Motor neuron (in vitro differentiated cells): ENCODE measurements around the gene SRRM4. TPM values are rescaled to one million over a fixed set of nuclear protein-coding genes. Genes with fewer than 3 reads are reported as not detected.

Experiments used
- ATAC-seq, 8 experiments: fragments of 200-7000 bp; cut with Tn5 transposase; replicated peaks in 6 of 8; 2 replicates each; pipeline ENCODE4 v1.8.0; 2021; ENCODE audit warnings: mild to moderate bottlenecking in 8 of 8, moderate library complexity in 8 of 8
- H3K27ac ChIP-seq, 2 donors: fragments of 250-450 bp; sonication (Bioruptor Pico); 2 replicates each; pipeline ENCODE4 v1.9.0; 2021; ENCODE audit warnings: antibody characterized with exemption in 2 of 2, mild to moderate bottlenecking in 2 of 2, moderate library complexity in 1 of 2
- H3K4me1 ChIP-seq, 2 donors: fragments of 250-450 bp; sonication (Bioruptor Pico); replicated peaks in 1 of 2; 2 replicates each; pipeline ENCODE4 v1.6.1; 2021; ENCODE audit warnings: antibody characterized with exemption in 2 of 2, mild to moderate bottlenecking in 2 of 2, moderate library complexity in 1 of 2
- H3K4me3 ChIP-seq, 5 donors: fragments of 250-450 bp; sonication (Bioruptor Pico); 2 replicates each; pipeline ENCODE4 v1.9.0; 2021; ENCODE audit warnings: antibody characterized with exemption in 5 of 5, mild to moderate bottlenecking in 5 of 5, moderate library complexity in 4 of 5
- WGBS, 10 experiments: fragments of 450-650 bp; shearing (Covaris generic); methylation state at CpG; one replicate each; pipeline ENCODE4 v1.0.0; 2022; 5-methylcytosine and 5-hydroxymethylcytosine counted together
- in situ Hi-C, 9 experiments: fragments of 400-800 bp; cut with MboI; loops; one replicate each; pipeline ENCODE4 v1.15.0; 2021; ENCODE audit warnings: low sequenced_read_pairs in 9 of 9, low pct_unique_long_range_greater_than_20kb in 2 of 9; ENCODE audit not compliant: unreplicated experiment in 9 of 9
- total RNA-seq, 8 experiments: library from RNA; unstranded; fragments of 300-600 nt; gene quantifications; 2 replicates each; pipeline versions ENCODE4 v1.2.3 to v1.2.4, GENCODE V29; 2022

SRRM4 gene
- total RNA-seq, 8 experiments from 2014 or later, result 0.04 to 20.9 (median 8.1) TPM

DNA sequence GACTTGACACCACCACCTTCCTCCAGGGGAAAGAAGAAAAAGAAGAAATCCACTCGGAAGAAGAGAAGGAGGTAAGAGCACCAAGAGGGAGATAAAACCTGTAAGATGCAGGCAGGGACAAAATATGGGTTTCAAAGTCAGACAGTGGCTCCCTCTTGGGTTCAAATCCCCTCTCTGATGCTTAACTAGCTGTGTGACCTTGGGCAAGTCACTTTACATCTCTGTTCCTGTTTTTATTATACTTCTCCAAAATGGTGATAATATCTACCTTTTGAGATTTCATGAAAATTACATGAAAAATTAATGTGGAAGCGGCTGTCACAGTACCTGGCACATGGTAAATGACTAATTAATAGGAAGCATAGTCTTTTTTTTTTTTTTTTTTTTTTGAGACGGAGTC is 133.0 kb downstream of the SRRM4 start:
- ATAC-seq, result no peak
- Histone ChIP-seq H3K4me1 (no peaks in the 10 kb centered on the region), H3K4me3 (no peak overlapping the region), H3K27ac (no peak overlapping the region)
- 48 to 100% (median 86%) methylated on average over 1 to 3 of the region's 3 CpGs; no CpG with 5 or more reads in 1 of the 10 experiments for WGBS, 10 experiments
- in situ Hi-C loops, result loop anchor here in 4 of 9 experiments (10.0 to 25.0 kb wide), 2 partner anchors 298 to 301 kb away; no protein-coding TSS in a partner anchor

DNA sequence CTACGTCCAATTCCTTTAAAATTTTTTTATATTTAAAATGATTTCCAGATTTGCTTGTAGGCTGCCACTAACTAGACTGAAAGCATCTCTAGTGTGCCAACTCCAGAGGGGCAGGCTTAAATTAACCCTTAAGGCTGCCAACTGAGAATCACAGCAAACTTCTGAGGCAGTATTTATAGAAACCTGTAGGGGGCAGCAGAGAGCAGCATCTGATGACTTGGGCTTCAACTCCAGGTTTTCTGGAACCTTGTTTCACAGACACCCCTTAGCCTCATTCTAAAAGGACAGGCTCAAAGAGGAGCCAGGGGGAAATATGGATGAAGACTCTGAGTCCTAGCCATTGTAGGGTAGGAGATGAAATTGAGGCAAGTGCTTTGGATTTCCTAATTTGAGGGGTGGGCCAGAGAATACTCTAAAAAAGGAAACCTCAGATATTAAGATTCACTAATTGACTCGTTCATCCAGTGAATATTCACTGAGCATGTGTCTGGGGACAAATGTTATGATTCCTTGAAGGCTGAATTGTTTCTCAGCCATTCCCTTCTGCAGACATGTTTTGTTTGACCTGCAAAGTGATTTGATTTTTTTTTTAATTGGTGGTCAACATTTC is 134.1 kb downstream of the SRRM4 start:
- Histone ChIP-seq H3K4me1 (no peaks in the 10 kb centered on the region), H3K4me3 (no peak overlapping the region), H3K27ac (no peak overlapping the region)
- in situ Hi-C loops, result loop anchor here in 4 of 9 experiments (10.0 to 25.0 kb wide), 2 partner anchors 297 to 299 kb away; no protein-coding TSS in a partner anchor
- peak in 5 of 8 experiments; percentile 16 to 57 (median 35) for ATAC-seq
- 14 to 83% (median 57%) methylated on average over 1 to 2 of the region's 2 CpGs; no CpG with 5 or more reads in 3 of the 10 experiments for WGBS, 10 experiments

DNA sequence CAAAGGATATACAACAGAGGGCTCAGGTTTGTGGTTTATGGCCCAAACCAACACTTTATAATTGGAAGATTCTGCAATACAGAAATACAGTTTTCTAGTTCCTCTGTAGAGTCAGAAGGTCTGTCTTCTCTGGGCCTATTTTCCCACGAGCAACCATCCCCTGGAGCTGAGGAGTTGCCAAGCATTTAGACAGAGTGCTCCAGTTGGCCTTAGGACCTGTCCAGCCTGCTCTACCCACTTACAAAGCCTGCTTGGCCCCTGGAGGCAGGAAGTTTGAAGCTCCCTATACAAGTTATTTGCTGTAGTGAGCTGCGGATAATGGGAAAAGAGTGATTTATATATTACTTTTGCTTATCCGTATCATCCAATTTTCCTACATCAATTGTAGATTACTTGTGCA is 136.6 kb downstream of the SRRM4 start:
- Histone ChIP-seq H3K4me1 (no peaks in the 10 kb centered on the region), H3K4me3 (no peak overlapping the region), H3K27ac (no peak overlapping the region)
- ATAC-seq, result no peak
- whole genome bisulfite sequencing, 10 experiments, result 0 to 100% (median 73%) methylated on average over 1 to 3 of the region's 3 CpGs; no CpG with 5 or more reads in 2 of the 10 experiments
- in situ Hi-C loops, result loop anchor here in 4 of 9 experiments (10.0 to 25.0 kb wide), 2 partner anchors 294 to 297 kb away; no protein-coding TSS in a partner anchor

DNA sequence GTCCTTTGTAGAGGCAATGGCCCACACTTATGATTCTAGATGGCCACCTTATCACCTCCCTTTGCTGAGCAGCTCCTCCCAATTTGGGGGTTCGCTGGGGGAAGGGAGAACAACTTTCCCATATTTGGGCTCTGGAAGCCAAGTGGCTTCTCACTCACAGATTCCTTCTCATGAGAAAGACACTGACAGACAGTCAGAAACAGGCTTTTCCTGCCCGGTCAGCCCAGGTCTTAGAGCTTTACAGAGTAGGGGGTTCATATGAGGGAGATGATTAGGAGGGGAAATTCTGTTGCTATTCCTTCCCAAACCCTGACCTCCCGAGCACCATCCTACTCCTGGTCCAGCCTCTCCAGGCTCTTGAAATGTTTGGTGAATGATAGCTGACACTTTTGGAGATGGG is 137.3 kb downstream of the SRRM4 start:
- no peaks in the 10 kb centered on the region for H3K4me1 ChIP-seq
- ATAC-seq, result no peak
- H3K27ac ChIP-seq, result no peak overlapping the region
- in situ Hi-C loops, result loop anchor here in 4 of 9 experiments (10.0 to 25.0 kb wide), 2 partner anchors 294 to 296 kb away; no protein-coding TSS in a partner anchor
- 14 to 100% (median 81%) methylated on average over 1 to 3 of the region's 3 CpGs; no CpG with 5 or more reads in 4 of the 10 experiments for WGBS, 10 experiments
- H3K4me3 ChIP-seq, result no peak overlapping the region

DNA sequence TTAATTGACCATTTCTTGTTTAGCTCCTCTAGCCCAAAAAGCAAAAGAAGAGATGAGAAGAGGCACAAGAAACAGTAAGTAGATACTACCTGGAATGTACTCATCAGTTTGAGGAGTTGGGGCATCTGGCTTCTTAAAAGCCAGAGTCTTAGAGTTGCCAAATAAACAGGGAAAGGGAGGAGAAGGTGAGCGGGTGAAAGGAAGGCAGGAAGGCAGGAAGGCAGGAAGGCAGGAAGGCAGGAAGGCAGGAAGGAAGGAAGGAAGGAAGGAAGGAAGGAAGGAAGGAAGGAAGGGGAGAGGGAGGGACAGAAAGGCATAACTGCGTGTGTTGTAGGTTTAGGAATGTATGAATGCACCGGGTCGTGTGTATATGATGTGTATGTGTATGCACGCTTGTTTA is 140.7 kb downstream of the SRRM4 start:
- 100% methylated on average over 1 of the region's 5 CpGs; no CpG with 5 or more reads in 9 of the 10 experiments for WGBS, 10 experiments
- Histone ChIP-seq H3K4me1 (no peaks in the 10 kb centered on the region), H3K4me3 (no peak overlapping the region), H3K27ac (no peak overlapping the region)
- in situ Hi-C loops, result loop anchor here in 3 of 9 experiments (25.0 kb wide), 1 partner anchor 290 kb away; no protein-coding TSS in a partner anchor
- ATAC-seq, result no peak

DNA sequence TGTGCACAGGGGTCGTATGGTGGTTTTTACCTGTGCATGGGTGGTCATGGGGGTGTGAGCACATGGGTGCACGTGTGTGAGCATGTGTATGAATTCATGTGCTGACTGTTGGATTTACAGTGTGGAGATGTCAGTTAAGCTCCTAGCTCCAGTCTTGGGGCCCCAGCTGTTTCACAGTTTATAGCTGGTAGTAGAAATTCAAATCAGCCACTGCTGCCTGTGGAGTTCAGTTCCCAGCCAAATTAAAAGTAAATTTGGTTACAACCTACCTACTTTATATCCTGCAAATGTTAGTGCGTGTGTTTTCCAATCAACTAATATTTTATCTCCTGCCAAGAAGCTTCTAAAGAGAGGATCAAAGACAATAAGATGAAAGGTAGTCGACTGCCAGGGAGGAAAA is 141.4 kb downstream of the SRRM4 start:
- H3K4me1 ChIP-seq, result no peaks in the 10 kb centered on the region
- no peak overlapping the region for H3K4me3 ChIP-seq
- WGBS, 10 experiments, result 0 to 78% (median 17%) methylated on average over 1 to 4 of the region's 4 CpGs; no CpG with 5 or more reads in 3 of the 10 experiments
- H3K27ac ChIP-seq, result no peak overlapping the region
- ATAC-seq, result no peak
- in situ Hi-C loops, result loop anchor here in 3 of 9 experiments (25.0 kb wide), 1 partner anchor 290 kb away; no protein-coding TSS in a partner anchor

DNA sequence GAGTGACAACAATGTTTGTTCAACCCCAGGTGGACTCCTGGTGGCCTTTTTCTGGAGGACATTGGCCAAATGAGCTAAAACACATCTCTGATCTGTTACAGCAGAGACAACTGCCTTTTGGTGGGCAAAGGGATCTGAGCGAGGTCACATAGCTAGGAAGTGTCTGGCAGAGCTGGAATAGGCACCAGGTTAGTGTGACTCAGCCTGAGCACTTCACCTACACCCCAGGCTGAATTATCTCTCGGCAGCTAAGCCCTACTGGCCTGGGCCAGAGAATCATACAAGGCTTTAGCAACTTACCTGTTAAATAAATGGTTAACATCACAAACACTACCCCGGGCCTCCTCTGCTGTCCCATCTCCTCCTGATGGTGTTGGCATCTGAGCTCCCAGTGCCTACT is 147.2 kb downstream of the SRRM4 start:
- Histone ChIP-seq H3K4me1 (no peaks in the 10 kb centered on the region), H3K4me3 (no peak overlapping the region), H3K27ac (no peak overlapping the region)
- ATAC-seq, result no peak
- in situ Hi-C loops, result loop anchor here in 1 of 9 experiments (25.0 kb wide), 1 partner anchor 284 kb away; no protein-coding TSS in a partner anchor
- WGBS, 10 experiments, result 0 to 89% (median 80%) methylated on average over 1 to 3 of the region's 3 CpGs; no CpG with 5 or more reads in 3 of the 10 experiments

DNA sequence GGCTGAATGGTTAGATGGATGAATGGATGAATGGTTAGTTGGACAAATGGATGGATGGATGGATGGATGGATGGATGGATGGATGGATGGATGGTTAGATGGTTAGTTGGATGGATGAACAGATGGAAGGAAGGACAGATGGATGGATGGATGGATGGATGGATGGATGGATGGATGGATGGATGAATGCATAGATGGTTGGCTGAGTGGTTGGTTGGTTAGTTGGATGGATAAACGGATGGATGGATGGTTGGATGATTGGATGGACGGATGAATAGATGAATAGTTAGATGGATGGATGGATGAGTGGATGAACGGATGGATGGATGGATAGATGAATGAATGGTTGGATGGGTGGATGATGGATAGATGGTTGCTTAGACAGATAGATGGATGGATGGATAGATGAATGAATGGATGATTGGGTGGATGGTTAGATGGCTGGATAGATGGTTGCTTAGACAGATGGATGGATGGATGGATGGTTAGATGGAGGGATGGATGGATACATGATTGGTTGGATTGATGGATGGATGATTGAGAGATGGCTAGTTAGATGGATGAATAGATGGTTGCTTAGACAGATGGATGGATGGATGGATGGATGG is 148.6 kb downstream of the SRRM4 start:
- no peak for ATAC-seq
- Histone ChIP-seq H3K27ac (no peak overlapping the region), H3K4me1 (no peaks in the 10 kb centered on the region), H3K4me3 (no peak overlapping the region)
- in situ Hi-C loops, result loop anchor here in 1 of 9 experiments (25.0 kb wide), 1 partner anchor 282 kb away; no protein-coding TSS in a partner anchor
- 0 to 96% (median 71%) methylated on average over 1 to 3 of the region's 3 CpGs for WGBS, 10 experiments

DNA sequence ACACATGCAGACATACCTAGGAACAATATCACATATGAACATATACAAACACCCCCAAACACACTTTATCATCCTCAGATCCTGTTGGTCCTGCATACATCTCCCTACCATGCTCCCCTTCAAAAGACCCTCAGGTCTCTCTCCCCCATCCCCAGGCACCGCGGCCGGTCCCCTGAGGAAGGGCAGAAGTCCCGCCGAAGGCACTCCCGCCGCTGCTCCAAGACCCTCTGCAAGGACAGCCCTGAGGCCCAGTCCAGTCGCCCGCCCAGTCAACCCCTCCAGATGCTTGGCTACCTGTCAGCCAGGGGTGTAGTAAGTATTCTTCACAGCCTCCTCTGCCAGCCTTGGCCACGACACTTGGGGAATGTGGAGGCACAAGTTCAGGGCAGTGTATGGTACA is 149.2 kb downstream of the SRRM4 start:
- WGBS, 10 experiments, result 8 to 100% (median 95%) methylated on average over 1 to 4 of the region's 10 CpGs; no CpG with 5 or more reads in 5 of the 10 experiments
- H3K4me1 ChIP-seq, result no peaks in the 10 kb centered on the region
- in situ Hi-C loops, result loop anchor here in 1 of 9 experiments (25.0 kb wide), 1 partner anchor 282 kb away; no protein-coding TSS in a partner anchor
- no peak overlapping the region for H3K4me3 ChIP-seq
- ATAC-seq, result no peak
- no peak overlapping the region for H3K27ac ChIP-seq

DNA sequence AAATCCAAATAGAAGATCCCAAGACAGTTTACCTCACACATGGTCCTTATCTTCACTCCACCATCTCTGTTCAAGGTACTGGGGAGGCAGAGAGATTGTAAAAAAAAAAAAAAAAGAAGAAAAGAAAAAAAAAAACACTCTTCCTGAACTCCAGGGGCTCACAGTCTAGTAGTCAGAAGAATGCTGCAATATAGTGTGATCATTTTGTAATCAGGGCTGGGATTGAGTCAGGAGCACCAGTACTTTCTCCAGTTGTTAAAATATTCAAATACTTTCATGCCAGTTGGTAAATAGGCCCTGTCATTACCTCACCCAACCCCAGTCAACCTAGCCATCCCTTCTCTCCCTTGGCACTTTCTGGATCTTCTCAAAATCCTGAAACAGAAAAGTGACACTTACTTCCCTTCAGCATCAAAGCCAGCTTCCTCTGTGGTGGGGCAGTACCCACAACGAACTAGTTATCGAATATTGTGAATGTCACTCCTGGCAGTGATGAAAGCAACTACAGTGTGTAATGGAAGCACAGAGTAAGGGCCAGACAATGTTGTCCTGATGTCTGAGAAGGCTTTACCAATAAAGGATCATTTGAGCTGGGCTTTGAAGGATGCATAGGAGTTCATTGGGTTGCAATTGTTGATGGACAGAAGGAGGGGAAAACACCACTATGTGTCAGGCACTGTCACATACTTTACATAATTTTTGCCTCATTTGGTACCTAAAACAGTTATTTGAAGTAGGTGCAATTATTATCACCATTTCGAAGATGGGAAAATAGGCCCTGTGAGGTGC is 153.1 kb downstream of the SRRM4 start:
- Histone ChIP-seq H3K4me3 (no peak overlapping the region), H3K27ac (no peak overlapping the region), H3K4me1 (peaks cover 7 to 17% of the 10 kb centered on the region in 2 donors)
- ATAC-seq, result peak in 1 of 8 experiments; percentile 33
- in situ Hi-C loops, result loop anchor here in 1 of 9 experiments (25.0 kb wide), 1 partner anchor 278 kb away; no protein-coding TSS in a partner anchor
- 0 to 100% (median 87%) methylated on average over 1 to 3 of the region's 3 CpGs; no CpG with 5 or more reads in 3 of the 10 experiments for WGBS, 10 experiments

DNA sequence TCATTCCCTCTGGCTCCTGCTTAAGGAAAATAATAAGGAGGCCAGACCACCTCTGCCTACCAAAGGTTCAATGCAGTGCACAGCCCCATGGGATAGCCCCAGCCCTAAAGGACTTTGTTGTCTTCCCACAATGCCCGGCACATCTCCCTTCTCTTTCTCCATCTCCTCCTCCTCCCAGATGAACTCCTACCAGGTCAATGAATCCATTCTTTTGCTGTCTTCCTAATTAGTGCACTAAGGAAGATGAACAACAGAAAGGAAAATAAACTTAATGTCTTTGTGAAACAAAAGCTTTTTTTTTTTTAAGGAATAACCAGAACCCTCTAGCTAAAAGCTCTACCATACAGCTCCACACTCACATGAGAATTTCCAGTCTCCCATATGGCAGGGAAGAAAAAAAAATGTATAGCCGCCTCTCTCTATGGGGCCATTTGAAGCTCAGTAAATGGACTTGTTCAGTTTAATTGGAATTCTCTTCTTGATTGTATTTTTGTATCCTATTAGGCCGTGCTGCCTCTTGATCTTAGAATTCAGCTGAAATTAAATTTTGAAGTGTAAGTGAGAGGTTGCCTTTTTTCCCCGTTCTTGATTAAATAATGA is 155.6 kb downstream of the SRRM4 start:
- WGBS, 10 experiments, result 8 to 100% (median 60%) methylated on average over 1 to 3 of the region's 4 CpGs; no CpG with 5 or more reads in 1 of the 10 experiments
- Histone ChIP-seq H3K27ac (peak overlapping the region; percentile 10 to 46), H3K4me1 (peaks cover 7 to 17% of the 10 kb centered on the region in 2 donors), H3K4me3 (no peak overlapping the region)
- in situ Hi-C loops, result loop anchor here in 1 of 9 experiments (25.0 kb wide), 1 partner anchor 275 kb away; no protein-coding TSS in a partner anchor
- ATAC-seq, result peak in 2 of 8 experiments; percentile 48 to 52

DNA sequence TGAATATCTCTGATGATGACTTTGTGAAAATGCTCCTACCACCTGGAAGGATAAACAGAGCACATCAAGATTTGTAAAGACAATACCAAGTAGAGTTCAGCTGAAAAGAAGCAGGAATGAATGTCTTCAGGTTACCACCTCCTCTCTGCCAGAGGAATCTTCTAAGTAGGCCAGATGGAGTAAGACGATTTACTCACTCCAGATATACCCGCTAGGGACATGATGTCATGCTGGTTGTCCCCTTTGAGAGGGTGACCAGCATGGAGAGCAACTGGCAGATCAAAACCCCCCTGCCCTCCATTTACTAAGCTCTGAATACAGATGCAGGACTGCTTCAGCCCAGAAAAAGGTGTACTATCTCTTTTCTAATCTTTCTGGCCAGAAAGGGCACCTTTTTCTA is 158.1 kb downstream of the SRRM4 start:
- Histone ChIP-seq H3K27ac (no peak overlapping the region), H3K4me3 (no peak overlapping the region), H3K4me1 (peaks cover 7 to 17% of the 10 kb centered on the region in 2 donors)
- WGBS, 10 experiments, result 0 to 94% (median 73%) methylated on average over 1 to 2 of the region's 2 CpGs; no CpG with 5 or more reads in 2 of the 10 experiments
- no peak for ATAC-seq
- in situ Hi-C loops, result loop anchor here in 1 of 9 experiments (25.0 kb wide), 1 partner anchor 273 kb away; no protein-coding TSS in a partner anchor
